ENCODE data around the gene ADK. TPM values are rescaled to one million over a fixed set of nuclear protein-coding genes. Genes with fewer than 3 reads are reported as not detected.

Gene ADK
- total and polyA plus RNA-seq, 2 of the 13 experiments (the other 11 are each of a cell fraction or from before 2014, with no cell fraction given): 48.6 to 79.1 TPM

DNA sequence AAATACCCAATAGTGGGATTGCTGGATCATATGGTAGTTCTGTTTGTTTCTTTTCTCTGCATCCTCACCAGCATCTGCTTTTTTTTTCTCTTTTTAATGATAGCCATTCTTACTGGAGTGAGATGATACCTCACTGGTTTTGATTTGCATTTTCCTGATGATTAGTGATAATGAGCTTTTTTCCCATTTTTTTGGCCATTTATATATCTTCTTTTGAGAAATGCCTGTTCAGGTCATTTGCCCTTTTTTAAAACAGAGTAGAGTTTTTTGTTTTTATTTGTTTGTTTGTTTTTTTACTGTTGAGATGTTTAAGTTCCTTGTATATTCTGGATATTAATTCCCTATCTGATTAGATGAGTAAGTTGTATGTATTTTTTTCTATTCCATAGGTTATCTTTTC, 469.6 kb downstream of the ADK start (continued):
- no peak for TF ChIP-seq TOPORS (CRISPR knock-in tag; IDR thresholded peaks at IDR 0.05)
- no peak for TF ChIP-seq NCOA1 (CRISPR knock-in tag; IDR thresholded peaks at IDR 0.05)
- TF ChIP-seq, protein P1, sequence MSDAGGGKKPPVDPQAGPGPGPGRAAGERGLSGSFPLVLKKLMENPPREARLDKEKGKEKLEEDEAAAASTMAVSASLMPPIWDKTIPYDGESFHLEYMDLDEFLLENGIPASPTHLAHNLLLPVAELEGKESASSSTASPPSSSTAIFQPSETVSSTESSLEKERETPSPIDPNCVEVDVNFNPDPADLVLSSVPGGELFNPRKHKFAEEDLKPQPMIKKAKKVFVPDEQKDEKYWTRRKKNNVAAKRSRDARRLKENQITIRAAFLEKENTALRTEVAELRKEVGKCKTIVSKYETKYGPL (CRISPR knock-in tag; IDR thresholded peaks at IDR 0.05): no peak
- TF ChIP-seq SMC3 (IDR thresholded peaks at IDR 0.05; ENCODE audit: low read length): no peak
- TF ChIP-seq, protein P2, sequence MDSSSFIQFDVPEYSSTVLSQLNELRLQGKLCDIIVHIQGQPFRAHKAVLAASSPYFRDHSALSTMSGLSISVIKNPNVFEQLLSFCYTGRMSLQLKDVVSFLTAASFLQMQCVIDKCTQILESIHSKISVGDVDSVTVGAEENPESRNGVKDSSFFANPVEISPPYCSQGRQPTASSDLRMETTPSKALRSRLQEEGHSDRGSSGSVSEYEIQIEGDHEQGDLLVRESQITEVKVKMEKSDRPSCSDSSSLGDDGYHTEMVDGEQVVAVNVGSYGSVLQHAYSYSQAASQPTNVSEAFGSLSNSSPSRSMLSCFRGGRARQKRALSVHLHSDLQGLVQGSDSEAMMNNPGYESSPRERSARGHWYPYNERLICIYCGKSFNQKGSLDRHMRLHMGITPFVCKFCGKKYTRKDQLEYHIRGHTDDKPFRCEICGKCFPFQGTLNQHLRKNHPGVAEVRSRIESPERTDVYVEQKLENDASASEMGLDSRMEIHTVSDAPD (CRISPR knock-in tag; IDR thresholded peaks at IDR 0.05): no peak
- TF ChIP-seq ZNF572 (CRISPR knock-in tag; IDR thresholded peaks at IDR 0.05): no peak

DNA sequence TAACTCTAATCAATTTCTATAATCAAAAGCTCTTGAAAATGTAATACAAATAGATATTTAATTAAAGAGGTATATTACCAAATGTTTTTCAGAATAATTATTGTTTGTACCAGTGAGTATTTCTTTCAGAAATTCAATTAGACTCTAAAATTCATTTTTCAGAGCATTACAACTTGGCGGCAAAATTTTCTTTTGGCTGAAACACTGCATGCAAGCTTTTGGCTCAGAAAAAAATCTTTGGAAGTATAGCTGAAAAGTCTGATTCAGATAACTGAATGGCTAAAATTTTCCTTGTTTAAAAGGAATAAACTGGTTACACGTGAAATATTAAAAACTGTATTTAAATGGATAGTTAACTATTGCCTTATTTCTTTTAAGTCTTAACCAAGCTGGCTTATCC, 472.8 kb downstream of the ADK start:
- Histone ChIP-seq H3K27me3 (ENCODE audit: control insufficient read depth in 1 of 2, insufficient read depth in 2 of 2, low read length in 2 of 2) (no peaks in the 10 kb centered on the region), H3K4me2 (ENCODE audit: low read depth, low read length) (no peak overlapping the region), H2AFZ (ENCODE audit: low read length) (no peak overlapping the region), H3K27ac (ENCODE audit: extremely low read length, insufficient read depth, low read length) (no peak overlapping the region), H3K36me3 (replicated peaks in 1 of 2; ENCODE audit: control insufficient read depth in 1 of 2, insufficient read depth in 2 of 2, low read length in 2 of 2) (0 out of 5 replicates have a peak, but pooled peaks cover 0 to 2% of the 10 kb centered on the region in 2 experiments), H3K79me2 (ENCODE audit: insufficient read depth, low read length) (no peaks in the 10 kb centered on the region), H3K4me3 (replicated peaks in 1 of 3; ENCODE audit: insufficient read depth in 1 of 3, low read depth in 2 of 3, low read length in 3 of 3) (no peak overlapping the region), H3K9me3 (ENCODE audit: low read length) (no peaks in the 10 kb centered on the region), H3K9ac (ENCODE audit: insufficient read depth, low read depth, low read length) (no peak overlapping the region), H3K4me1 (ENCODE audit: insufficient read depth, low read length) (no peaks in the 10 kb centered on the region), H4K20me1 (ENCODE audit: insufficient read depth, low read length) (no peaks in the 10 kb centered on the region)
- intact Hi-C loops (cut with micrococcal nuclease; ENCODE audit: unreplicated experiment): no loop called here
- in situ Hi-C loops (cut with HindIII; ENCODE audit: extremely low pct_ligation_motif_present, low pct_unique_long_range_greater_than_20kb): no loop called here
- ATAC-seq (no peak), FAIRE-seq (no peak), DNase-seq (ENCODE audit: low spot score) (no peak)
- ChIA-PET CTCF (ENCODE audit: low intra/inter-chr PET ratio, low total read pairs) (no interaction called here), POLR2A (no interaction called here)
- 99% methylated on average over 2 of the region's 2 CpGs for WGBS (ENCODE audit: low lambda C conversion rate)
- no TSS peak for BruUV-seq (replicated peaks)
- no peak for TF ChIP-seq MIXL1 (CRISPR knock-in tag; IDR thresholded peaks at IDR 0.05)
- no peak for TF ChIP-seq ZMYM2 (CRISPR knock-in tag; IDR thresholded peaks at IDR 0.05)
- no peak for TF ChIP-seq ZNF850 (CRISPR knock-in tag; conservative IDR thresholded peaks at IDR 0.05)
- TF ChIP-seq, protein P3, sequence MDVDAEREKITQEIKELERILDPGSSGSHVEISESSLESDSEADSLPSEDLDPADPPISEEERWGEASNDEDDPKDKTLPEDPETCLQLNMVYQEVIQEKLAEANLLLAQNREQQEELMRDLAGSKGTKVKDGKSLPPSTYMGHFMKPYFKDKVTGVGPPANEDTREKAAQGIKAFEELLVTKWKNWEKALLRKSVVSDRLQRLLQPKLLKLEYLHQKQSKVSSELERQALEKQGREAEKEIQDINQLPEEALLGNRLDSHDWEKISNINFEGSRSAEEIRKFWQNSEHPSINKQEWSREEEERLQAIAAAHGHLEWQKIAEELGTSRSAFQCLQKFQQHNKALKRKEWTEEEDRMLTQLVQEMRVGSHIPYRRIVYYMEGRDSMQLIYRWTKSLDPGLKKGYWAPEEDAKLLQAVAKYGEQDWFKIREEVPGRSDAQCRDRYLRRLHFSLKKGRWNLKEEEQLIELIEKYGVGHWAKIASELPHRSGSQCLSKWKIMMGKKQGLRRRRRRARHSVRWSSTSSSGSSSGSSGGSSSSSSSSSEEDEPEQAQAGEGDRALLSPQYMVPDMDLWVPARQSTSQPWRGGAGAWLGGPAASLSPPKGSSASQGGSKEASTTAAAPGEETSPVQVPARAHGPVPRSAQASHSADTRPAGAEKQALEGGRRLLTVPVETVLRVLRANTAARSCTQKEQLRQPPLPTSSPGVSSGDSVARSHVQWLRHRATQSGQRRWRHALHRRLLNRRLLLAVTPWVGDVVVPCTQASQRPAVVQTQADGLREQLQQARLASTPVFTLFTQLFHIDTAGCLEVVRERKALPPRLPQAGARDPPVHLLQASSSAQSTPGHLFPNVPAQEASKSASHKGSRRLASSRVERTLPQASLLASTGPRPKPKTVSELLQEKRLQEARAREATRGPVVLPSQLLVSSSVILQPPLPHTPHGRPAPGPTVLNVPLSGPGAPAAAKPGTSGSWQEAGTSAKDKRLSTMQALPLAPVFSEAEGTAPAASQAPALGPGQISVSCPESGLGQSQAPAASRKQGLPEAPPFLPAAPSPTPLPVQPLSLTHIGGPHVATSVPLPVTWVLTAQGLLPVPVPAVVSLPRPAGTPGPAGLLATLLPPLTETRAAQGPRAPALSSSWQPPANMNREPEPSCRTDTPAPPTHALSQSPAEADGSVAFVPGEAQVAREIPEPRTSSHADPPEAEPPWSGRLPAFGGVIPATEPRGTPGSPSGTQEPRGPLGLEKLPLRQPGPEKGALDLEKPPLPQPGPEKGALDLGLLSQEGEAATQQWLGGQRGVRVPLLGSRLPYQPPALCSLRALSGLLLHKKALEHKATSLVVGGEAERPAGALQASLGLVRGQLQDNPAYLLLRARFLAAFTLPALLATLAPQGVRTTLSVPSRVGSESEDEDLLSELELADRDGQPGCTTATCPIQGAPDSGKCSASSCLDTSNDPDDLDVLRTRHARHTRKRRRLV (CRISPR knock-in tag; IDR thresholded peaks at IDR 0.05): no peak
- no peak for TF ChIP-seq ZNF234 (CRISPR knock-in tag; conservative IDR thresholded peaks at IDR 0.05)
- TF ChIP-seq, protein P4, sequence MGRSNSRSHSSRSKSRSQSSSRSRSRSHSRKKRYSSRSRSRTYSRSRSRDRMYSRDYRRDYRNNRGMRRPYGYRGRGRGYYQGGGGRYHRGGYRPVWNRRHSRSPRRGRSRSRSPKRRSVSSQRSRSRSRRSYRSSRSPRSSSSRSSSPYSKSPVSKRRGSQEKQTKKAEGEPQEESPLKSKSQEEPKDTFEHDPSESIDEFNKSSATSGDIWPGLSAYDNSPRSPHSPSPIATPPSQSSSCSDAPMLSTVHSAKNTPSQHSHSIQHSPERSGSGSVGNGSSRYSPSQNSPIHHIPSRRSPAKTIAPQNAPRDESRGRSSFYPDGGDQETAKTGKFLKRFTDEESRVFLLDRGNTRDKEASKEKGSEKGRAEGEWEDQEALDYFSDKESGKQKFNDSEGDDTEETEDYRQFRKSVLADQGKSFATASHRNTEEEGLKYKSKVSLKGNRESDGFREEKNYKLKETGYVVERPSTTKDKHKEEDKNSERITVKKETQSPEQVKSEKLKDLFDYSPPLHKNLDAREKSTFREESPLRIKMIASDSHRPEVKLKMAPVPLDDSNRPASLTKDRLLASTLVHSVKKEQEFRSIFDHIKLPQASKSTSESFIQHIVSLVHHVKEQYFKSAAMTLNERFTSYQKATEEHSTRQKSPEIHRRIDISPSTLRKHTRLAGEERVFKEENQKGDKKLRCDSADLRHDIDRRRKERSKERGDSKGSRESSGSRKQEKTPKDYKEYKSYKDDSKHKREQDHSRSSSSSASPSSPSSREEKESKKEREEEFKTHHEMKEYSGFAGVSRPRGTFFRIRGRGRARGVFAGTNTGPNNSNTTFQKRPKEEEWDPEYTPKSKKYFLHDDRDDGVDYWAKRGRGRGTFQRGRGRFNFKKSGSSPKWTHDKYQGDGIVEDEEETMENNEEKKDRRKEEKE (IDR thresholded peaks at IDR 0.05): no peak
- TF ChIP-seq SNAI1 (CRISPR knock-in tag; IDR thresholded peaks at IDR 0.05; ENCODE audit: borderline replicate concordance): no peak
- TF ChIP-seq KLF9 (CRISPR knock-in tag; IDR thresholded peaks at IDR 0.05; ENCODE audit: low read depth): no peak
- no peak for TF ChIP-seq KMT2B (CRISPR knock-in tag; IDR thresholded peaks at IDR 0.05)
